Calu3 (cell line): ENCODE results near the gene USP28. TPM values are rescaled to one million over a fixed set of nuclear protein-coding genes. Genes with fewer than 3 reads are reported as not detected.
A peak's percentile ranks its signal among the peaks of the same experiment; 100 is the strongest.
"Not testable (repeated sequence)": the region's sequence is repeated elsewhere in the genome, so short reads cannot be mapped to it uniquely, and the experiment has no call there.

Experiments
- Bru-seq: library from RNA; stranded (reverse); fragments of 400-500 nt; gene quantifications from one replicate; lab custom pipeline; 2021; lab: Mats Ljungman, UMichigan
- BruChase-seq, 2 experiments: library from RNA; stranded (reverse); fragments of 400-500 nt; gene quantifications; one replicate each; lab custom pipeline; 2021; lab: Mats Ljungman, UMichigan
- BruUV-seq: library from RNA; stranded (reverse); fragments of 400-500 nt; replicated peaks from 2 replicates; lab custom pipeline; 2021; lab: Mats Ljungman, UMichigan
- CTCF ChIA-PET: fragments of 300-600 bp; sonication (Branson Sonifier 250); formaldehyde crosslinking; loops from one replicate; lab custom pipeline; 2022; ENCODE audit warnings: antibody characterized with exemption; lab: Charles Lee
- DNase-seq: peaks from one replicate; pipeline ENCODE4 v3.0.0; 2022
- H3K27ac Mint-ChIP-seq: one replicate; pipeline ENCODE4 v1.8.0; 2022; ENCODE audit warnings: mixed read lengths; ENCODE audit not compliant: unreplicated experiment
- H3K27me3 Mint-ChIP-seq: one replicate; pipeline ENCODE4 v1.8.0; 2022; ENCODE audit warnings: mixed read lengths; ENCODE audit not compliant: unreplicated experiment
- H3K36me3 Mint-ChIP-seq: one replicate; pipeline ENCODE4 v1.8.0; 2022; ENCODE audit warnings: mild to moderate bottlenecking, moderate library complexity, mixed read lengths; ENCODE audit not compliant: insufficient read depth, unreplicated experiment
- H3K4me1 Mint-ChIP-seq: one replicate; pipeline ENCODE4 v1.8.0; 2022; ENCODE audit warnings: mild to moderate bottlenecking, low read depth, mixed read lengths; ENCODE audit not compliant: unreplicated experiment
- H3K4me3 Mint-ChIP-seq: one replicate; pipeline ENCODE4 v1.8.0; 2022; ENCODE audit warnings: mild to moderate bottlenecking, low read depth, moderate library complexity, mixed read lengths; ENCODE audit not compliant: unreplicated experiment
- H3K9me3 Mint-ChIP-seq: one replicate; pipeline ENCODE4 v1.8.0; 2022; ENCODE audit warnings: low read depth, mixed read lengths; ENCODE audit not compliant: unreplicated experiment
- intact Hi-C: fragments of 100-400 bp; cut with micrococcal nuclease; formaldehyde crosslinking; loops from one replicate; pipeline ENCODE4 v1.10.0; 2022; ENCODE audit not compliant: unreplicated experiment
- long read RNA-seq: library from polyadenylated mRNA; stranded (forward); transcript quantifications from one replicate; pipeline ENCODE4 v2.0.0, GENCODE V29; 2022
- total RNA-seq: library from RNA; stranded (reverse); gene quantifications from 2 replicates; pipeline ENCODE4 v1.2.3, GENCODE V29; 2022
- TF ChIP-seq, protein P1 (sequence below): fragments of 200-600 bp; IDR thresholded peaks from one replicate; pipeline ENCODE4 v1.8.0; 2022; ENCODE audit warnings: antibody characterized with exemption; ENCODE audit not compliant: unreplicated experiment

The USP28 gene, protein sequence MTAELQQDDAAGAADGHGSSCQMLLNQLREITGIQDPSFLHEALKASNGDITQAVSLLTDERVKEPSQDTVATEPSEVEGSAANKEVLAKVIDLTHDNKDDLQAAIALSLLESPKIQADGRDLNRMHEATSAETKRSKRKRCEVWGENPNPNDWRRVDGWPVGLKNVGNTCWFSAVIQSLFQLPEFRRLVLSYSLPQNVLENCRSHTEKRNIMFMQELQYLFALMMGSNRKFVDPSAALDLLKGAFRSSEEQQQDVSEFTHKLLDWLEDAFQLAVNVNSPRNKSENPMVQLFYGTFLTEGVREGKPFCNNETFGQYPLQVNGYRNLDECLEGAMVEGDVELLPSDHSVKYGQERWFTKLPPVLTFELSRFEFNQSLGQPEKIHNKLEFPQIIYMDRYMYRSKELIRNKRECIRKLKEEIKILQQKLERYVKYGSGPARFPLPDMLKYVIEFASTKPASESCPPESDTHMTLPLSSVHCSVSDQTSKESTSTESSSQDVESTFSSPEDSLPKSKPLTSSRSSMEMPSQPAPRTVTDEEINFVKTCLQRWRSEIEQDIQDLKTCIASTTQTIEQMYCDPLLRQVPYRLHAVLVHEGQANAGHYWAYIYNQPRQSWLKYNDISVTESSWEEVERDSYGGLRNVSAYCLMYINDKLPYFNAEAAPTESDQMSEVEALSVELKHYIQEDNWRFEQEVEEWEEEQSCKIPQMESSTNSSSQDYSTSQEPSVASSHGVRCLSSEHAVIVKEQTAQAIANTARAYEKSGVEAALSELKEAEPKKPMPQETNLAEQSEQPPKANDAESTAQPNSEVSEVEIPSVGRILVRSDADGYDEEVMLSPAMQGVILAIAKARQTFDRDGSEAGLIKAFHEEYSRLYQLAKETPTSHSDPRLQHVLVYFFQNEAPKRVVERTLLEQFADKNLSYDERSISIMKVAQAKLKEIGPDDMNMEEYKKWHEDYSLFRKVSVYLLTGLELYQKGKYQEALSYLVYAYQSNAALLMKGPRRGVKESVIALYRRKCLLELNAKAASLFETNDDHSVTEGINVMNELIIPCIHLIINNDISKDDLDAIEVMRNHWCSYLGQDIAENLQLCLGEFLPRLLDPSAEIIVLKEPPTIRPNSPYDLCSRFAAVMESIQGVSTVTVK
- 20.0 and 22.8 TPM in 2 replicates for total RNA-seq
- Bru-seq, nascent RNA: percentile 59 among the genes with signal in this experiment
- BruChase-seq, experiment 1, labeled RNA remaining after a 6-hour chase: percentile 59 among the genes with signal in this experiment
- percentile 57 among the genes with signal in this experiment for BruChase-seq, experiment 2, labeled RNA remaining after a 2-hour chase
- long read RNA-seq, partial matches to known transcripts: 2 of 9 reads
- long read RNA-seq, other reads (novel, unspliced or antisense): 6 of 9 reads

DNA sequence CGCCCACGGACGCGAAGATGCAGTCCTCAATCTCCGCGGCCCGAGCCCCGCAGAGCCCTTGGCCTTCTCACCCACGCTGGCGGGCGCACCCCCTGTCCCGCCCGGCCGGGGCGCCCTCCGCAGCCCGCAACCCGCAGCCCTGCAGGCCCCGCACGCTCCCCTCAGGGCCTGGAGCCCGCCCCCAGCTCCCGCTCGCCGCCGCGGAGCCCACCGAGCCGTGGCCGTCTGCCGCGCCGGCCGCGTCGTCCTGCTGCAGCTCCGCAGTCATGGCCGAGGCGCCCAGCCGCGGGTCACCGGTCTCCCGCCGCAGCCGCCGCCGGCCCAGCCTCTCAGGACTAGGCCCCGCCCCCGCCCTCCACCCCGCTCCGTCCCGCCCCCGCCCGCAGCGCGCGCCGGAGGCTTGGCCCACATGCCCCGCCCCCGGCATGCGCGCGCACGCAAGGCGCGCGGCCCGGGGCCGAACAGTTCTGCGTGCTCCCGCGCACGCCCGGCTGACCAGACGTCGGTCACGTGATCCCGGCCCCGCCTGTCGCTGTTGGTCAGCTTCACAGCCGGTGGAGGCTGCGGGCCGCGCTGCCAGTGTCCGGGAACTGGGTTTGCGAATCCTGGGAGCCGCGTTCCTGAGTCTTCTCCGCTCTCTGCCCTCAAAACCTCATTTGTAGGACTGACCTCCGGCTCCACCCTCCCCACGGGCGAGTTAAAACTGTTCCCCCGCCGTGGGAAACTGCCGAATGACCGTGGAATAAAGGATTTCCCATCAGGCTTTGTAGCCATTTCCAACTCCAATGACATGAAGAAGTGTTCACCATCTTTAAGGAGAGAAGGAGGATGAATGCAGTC, at the start of gene USP28:
Gene USP28 (minus strand): TSS at position 339 of the 840 bp plus-strand sequence. CDS start 71 bp downstream, at position 268.
- Mint-ChIP-seq H3K4me3 (peak within 1 kb of the TSS; percentile 73), H3K27ac (peak within 1 kb of the TSS; percentile 83), H3K36me3 (peaks cover 20% of the 10 kb centered on the region), H3K9me3 (no peaks in the 10 kb centered on the region), H3K4me1 (no peaks in the 10 kb centered on the region), H3K27me3 (no peaks in the 10 kb centered on the region)
- BruUV-seq: no TSS peak
- CTCF ChIA-PET: no interaction called here
- DNase-seq: peak; percentile 94
- intact Hi-C loops: no loop called here
- TF ChIP-seq, protein P1, sequence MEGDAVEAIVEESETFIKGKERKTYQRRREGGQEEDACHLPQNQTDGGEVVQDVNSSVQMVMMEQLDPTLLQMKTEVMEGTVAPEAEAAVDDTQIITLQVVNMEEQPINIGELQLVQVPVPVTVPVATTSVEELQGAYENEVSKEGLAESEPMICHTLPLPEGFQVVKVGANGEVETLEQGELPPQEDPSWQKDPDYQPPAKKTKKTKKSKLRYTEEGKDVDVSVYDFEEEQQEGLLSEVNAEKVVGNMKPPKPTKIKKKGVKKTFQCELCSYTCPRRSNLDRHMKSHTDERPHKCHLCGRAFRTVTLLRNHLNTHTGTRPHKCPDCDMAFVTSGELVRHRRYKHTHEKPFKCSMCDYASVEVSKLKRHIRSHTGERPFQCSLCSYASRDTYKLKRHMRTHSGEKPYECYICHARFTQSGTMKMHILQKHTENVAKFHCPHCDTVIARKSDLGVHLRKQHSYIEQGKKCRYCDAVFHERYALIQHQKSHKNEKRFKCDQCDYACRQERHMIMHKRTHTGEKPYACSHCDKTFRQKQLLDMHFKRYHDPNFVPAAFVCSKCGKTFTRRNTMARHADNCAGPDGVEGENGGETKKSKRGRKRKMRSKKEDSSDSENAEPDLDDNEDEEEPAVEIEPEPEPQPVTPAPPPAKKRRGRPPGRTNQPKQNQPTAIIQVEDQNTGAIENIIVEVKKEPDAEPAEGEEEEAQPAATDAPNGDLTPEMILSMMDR: no peak

DNA sequence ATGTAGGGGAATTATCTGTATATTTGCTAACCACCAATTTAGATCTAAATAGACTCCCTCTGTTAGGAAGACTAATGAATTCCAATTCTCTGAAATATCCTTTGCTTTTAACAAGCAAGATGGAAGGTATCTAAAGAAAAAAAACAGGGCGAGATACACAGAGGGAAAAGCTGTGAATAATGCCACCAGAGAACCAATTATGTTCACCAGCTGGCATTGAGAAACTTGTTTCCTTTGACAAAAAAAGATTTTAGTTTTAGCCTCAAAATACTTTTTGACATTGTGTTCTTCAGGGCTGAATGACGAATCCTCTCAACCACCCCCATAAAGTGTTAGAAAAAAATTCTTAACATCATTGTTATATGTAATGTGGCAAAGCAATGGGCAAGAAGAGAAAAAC, 48.2 kb upstream of the USP28 start:
- TF ChIP-seq, protein P1: no peak
- Mint-ChIP-seq H3K36me3 (no peaks in the 10 kb centered on the region), H3K9me3 (no peaks in the 10 kb centered on the region), H3K4me1 (peaks cover 9% of the 10 kb centered on the region), H3K27me3 (peaks cover 10% of the 10 kb centered on the region), H3K27ac (no peak overlapping the region), H3K4me3 (no peak overlapping the region)
- intact Hi-C loops: no loop called here
- DNase-seq: no peak
- no TSS peak for BruUV-seq
- CTCF ChIA-PET: interaction anchor here (0.6 to 1.2 kb wide), 2 partner anchors 31 to 533 kb away, joined by 3 read pairs; no protein-coding TSS in a partner anchor

DNA sequence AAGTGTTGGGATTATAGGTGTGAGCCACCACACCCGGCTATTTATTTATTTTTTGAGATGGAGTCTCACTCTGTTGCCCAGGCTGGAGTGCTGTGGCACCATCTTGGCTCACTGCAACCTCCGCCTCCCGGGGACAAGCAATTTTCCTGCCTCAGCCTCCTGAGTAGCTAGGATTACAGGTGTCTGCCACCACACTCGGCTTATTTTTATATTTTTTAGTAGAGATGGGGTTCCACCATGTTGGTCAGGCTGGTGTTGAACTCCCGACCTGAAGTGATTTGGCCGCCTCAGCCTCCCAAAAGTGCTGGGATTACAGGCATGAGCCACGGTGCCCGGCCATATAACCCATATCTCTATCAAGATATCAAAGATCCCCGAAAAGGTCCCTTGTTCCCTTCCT, 36.1 kb upstream of the USP28 start:
- peaks cover 25% of the 10 kb centered on the region for H3K27me3 Mint-ChIP-seq
- intact Hi-C loops, H3K4me3 Mint-ChIP-seq, BruUV-seq, H3K9me3 Mint-ChIP-seq, DNase-seq, H3K27ac Mint-ChIP-seq, H3K4me1 Mint-ChIP-seq, CTCF ChIA-PET, H3K36me3 Mint-ChIP-seq: not testable (repeated sequence)

DNA sequence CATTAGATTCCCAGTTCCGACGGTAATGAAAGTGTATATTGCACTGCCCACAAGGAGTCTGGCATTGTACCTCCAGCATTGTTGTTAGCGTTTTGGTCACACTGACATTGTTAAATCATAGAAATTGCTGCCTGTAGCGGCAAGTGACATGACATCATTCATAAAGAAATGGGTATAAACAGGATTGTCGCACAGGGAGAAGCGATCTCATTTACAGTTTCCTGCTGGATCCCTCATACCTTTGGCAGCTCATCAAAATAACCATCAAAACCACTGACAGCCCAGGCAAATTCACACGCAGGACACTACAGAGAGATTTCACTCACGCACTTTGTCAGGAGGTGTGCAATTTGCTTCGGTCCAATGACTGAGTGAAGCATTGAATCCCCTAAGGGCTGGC, 32.7 kb upstream of the USP28 start:
- TF ChIP-seq, protein P1: no peak
- Mint-ChIP-seq H3K9me3 (no peaks in the 10 kb centered on the region), H3K27me3 (peaks cover 25% of the 10 kb centered on the region), H3K36me3 (no peaks in the 10 kb centered on the region), H3K27ac (no peak overlapping the region), H3K4me3 (no peak overlapping the region), H3K4me1 (no peaks in the 10 kb centered on the region)
- CTCF ChIA-PET: no interaction called here
- no TSS peak for BruUV-seq
- no peak for DNase-seq
- intact Hi-C loops: loop anchor here (10.0 kb wide), 1 partner anchor 287 kb away; no protein-coding TSS in a partner anchor
